Endodermal cell (in vitro differentiated cells): ENCODE data around the gene SCYGR8. TPM values are rescaled to one million over a fixed set of nuclear protein-coding genes. Genes with fewer than 3 reads are reported as not detected.

Source experiments
- DNase-seq: peaks from one replicate; pipeline ENCODE4 v3.0.0-alpha.2; 2017
- H3K27ac ChIP-seq: 2 replicates; pipeline ENCODE4 v1.5.1; 2013; ENCODE audit warnings: mild to moderate bottlenecking, low read depth, low read length, moderate library complexity
- H3K27me3 ChIP-seq: 2 replicates; pipeline ENCODE4 v1.6.1; 2013; ENCODE audit warnings: mild to moderate bottlenecking, low read length, moderate library complexity; ENCODE audit not compliant: insufficient read depth, control insufficient read depth, poor library complexity, severe bottlenecking
- H3K36me3 ChIP-seq: 2 replicates; pipeline ENCODE4 v1.7.0; 2013; ENCODE audit warnings: mild to moderate bottlenecking, low read length, moderate library complexity; ENCODE audit not compliant: control insufficient read depth, insufficient read depth
- H3K4me1 ChIP-seq: one replicate; pipeline ENCODE4 v1.7.0; 2013; ENCODE audit warnings: low read length; ENCODE audit not compliant: control insufficient read depth, insufficient read depth
- H3K4me3 ChIP-seq: 2 replicates; pipeline ENCODE4 v1.5.1; 2013; ENCODE audit warnings: mild to moderate bottlenecking, low read length, moderate library complexity
- H3K9ac ChIP-seq: 2 replicates; pipeline ENCODE4 v1.6.1; 2013; ENCODE audit warnings: mild to moderate bottlenecking, low read length, moderate library complexity; ENCODE audit not compliant: poor library complexity, severe bottlenecking; ENCODE audit errors: extremely low read depth
- H3K9me3 ChIP-seq: 2 replicates; pipeline ENCODE4 v1.6.1; 2013; ENCODE audit warnings: mild to moderate bottlenecking, low read length, moderate library complexity; ENCODE audit not compliant: control insufficient read depth
- H3K27ac Mint-ChIP-seq: 2 replicates; pipeline ENCODE4 v1.8.0; 2020; ENCODE audit warnings: mixed read lengths
- H3K27me3 Mint-ChIP-seq: 2 replicates; pipeline ENCODE4 v1.8.0; 2021; ENCODE audit warnings: mild to moderate bottlenecking, mixed read lengths; ENCODE audit not compliant: insufficient read depth
- H3K36me3 Mint-ChIP-seq: 2 replicates; pipeline ENCODE4 v1.8.0; 2020; ENCODE audit warnings: low read depth, mixed read lengths
- H3K4me1 Mint-ChIP-seq: 2 replicates; pipeline ENCODE4 v1.8.0; 2020; ENCODE audit warnings: mixed read lengths
- H3K4me3 Mint-ChIP-seq: 2 replicates; pipeline ENCODE4 v1.8.0; 2020; ENCODE audit warnings: mild to moderate bottlenecking, moderate library complexity, mixed read lengths
- H3K9me3 Mint-ChIP-seq: 2 replicates; pipeline ENCODE4 v1.8.0; 2020; ENCODE audit warnings: mild to moderate bottlenecking, mixed read lengths
- CTCF ChIP-seq: fragments of 200-600 bp; sonication (generic); conservative IDR thresholded peaks from 2 replicates; pipeline ENCODE4 v1.5.0; 2021; ENCODE audit warnings: antibody characterized with exemption, mild to moderate bottlenecking
- WGBS, 2 experiments: methylation state at CpG; one replicate each; pipeline versions ENCODE4 v1.1.5 to v1.1.7; 2013; ENCODE audit warnings: missing lambda C conversion rate in 2 of 2, mixed read lengths in 1 of 2; ENCODE audit not compliant: insufficient coverage in 1 of 2, insufficient read length in 1 of 2; 5-methylcytosine and 5-hydroxymethylcytosine counted together
- total RNA-seq, 2 donors: library from RNA; stranded (reverse); fragmentation: NEBNext Ultra II Directional in 1 of 2; extraction: Animal tissue kit (Norgen Biotek cat#: 25700) in 1 of 2; gene quantifications; 2 replicates in 1 of 2; 3 replicates in 1 of 2; pipeline ENCODE4 v1.2.1, GENCODE V29; 2021

The SCYGR8 gene
- total RNA-seq, 2 donors from 2014 or later = not detected

DNA sequence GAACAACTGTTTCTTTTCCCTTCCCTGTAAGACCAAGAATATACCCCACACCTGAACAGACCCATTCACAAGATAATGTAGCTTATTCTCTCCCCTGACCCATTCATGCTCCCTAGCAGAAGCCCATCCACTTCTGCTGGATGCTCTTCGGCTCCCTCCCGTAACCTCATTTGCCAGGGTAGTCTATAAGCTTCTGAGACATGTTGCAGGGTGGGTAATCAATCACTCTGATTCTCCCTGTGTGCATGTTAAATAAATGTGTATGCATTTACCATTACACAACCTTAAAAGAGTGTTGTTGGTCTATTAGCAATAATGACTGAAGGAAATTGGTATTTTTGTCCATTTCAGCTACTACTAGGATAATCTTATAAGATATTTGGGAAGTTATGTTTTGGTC is 29.2 kb upstream of the SCYGR8 start:
- Mint-ChIP-seq H3K4me1 (peaks cover 4% of the 10 kb centered on the region), H3K4me3 (no peak overlapping the region)
- WGBS, 2 experiments = 95% methylated on average over 2 of the region's 2 CpGs; no CpG with 5 or more reads in 1 of the 2 experiments

DNA sequence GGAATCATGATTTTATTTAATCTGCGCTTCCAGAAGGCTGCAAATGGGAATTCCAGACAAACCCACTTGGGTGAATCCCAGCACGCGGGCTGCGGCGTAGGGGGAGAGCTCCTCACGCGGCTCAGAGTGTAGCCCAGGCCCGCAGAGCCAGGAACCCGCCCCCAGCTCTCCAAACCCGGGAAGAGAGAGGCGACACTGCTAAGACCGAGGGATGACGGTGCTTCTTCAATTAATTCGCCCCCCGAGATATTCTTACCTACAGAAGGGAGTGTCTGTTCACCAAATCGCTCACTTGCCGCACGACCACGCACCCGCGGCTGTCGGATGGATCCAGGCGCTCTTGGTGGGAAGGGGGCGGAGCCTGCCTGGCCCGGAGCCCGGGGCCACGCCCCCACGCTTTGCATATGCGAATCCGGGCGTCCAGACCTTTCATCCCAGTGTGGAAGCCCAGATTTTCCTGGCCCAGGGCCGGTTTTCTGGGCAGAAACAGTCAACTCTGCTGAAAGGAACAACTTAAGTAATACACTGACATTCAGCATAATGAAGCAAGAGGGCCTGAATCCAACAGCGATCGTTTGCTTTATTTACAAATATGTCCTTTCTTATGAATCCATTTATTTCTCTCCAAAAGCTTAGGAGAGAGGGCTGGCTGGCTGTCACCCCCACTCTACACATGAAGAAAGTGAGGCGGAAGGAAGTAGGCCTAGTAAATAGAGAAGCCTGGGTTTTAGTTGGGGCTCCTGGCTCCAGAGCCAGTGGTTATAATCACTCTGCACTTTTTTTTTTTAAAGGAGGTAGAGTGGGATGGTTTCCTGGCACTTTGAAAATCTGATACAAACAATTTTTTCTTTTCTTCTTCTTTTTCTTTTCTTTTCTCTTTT is 27.8 kb upstream of the SCYGR8 start, which contains the start of gene SLC19A3:
Gene SLC19A3 (minus strand): TSS at position 342 of the 881 bp plus-strand sequence. CDS start 15,710 bp downstream, outside the sequence.
- no peak within 1 kb of the TSS for H3K27ac Mint-ChIP-seq
- H3K36me3 Mint-ChIP-seq = no peaks in the 10 kb centered on the region
- TF ChIP-seq CTCF = no peak
- 11 to 13% methylated on average over 16 to 35 of the region's 35 CpGs for WGBS, 2 experiments
- H3K4me1 Mint-ChIP-seq = peaks cover 7% of the 10 kb centered on the region
- Histone ChIP-seq H3K9ac (no peak within 1 kb of the TSS), H3K27ac (no peak within 1 kb of the TSS), H3K4me1 (no peaks in the 10 kb centered on the region), H3K36me3 (no peaks in the 10 kb centered on the region), H3K9me3 (no peaks in the 10 kb centered on the region), H3K4me3 (peak within 1 kb of the TSS; percentile 77), H3K27me3 (peaks cover 18% of the 10 kb centered on the region)
- peak; percentile 95 for DNase-seq
- peak within 1 kb of the TSS; percentile 64 for H3K4me3 Mint-ChIP-seq
- H3K9me3 Mint-ChIP-seq = no peaks in the 10 kb centered on the region
- peaks cover 22% of the 10 kb centered on the region for H3K27me3 Mint-ChIP-seq

More for the DNA sequence above, 29.2 kb upstream of the SCYGR8 start:
- Histone ChIP-seq H3K27me3 (peaks cover 18% of the 10 kb centered on the region), H3K36me3 (no peaks in the 10 kb centered on the region), H3K27ac (no peak overlapping the region), H3K4me3 (no peak overlapping the region), H3K4me1 (no peaks in the 10 kb centered on the region), H3K9me3 (no peaks in the 10 kb centered on the region), H3K9ac (no peak overlapping the region)
- no peak for TF ChIP-seq CTCF
- H3K27me3 Mint-ChIP-seq = peaks cover 22% of the 10 kb centered on the region
- H3K9me3 Mint-ChIP-seq = no peaks in the 10 kb centered on the region
- no peak for DNase-seq
- H3K27ac Mint-ChIP-seq = no peak overlapping the region
- H3K36me3 Mint-ChIP-seq = no peaks in the 10 kb centered on the region

GRCh38 chr2:227719641-227720040 is 26.1 kb upstream of the SCYGR8 start:
- no peak overlapping the region for H3K4me3 Mint-ChIP-seq
- no peak for TF ChIP-seq CTCF
- DNase-seq = no peak
- Histone ChIP-seq H3K27ac (no peak overlapping the region), H3K9me3 (no peaks in the 10 kb centered on the region), H3K4me3 (no peak overlapping the region), H3K36me3 (no peaks in the 10 kb centered on the region), H3K27me3 (peaks cover 18% of the 10 kb centered on the region), H3K9ac (no peak overlapping the region), H3K4me1 (no peaks in the 10 kb centered on the region)
- peaks cover 22% of the 10 kb centered on the region for H3K27me3 Mint-ChIP-seq
- no peaks in the 10 kb centered on the region for H3K9me3 Mint-ChIP-seq
- H3K4me1 Mint-ChIP-seq = peaks cover 7% of the 10 kb centered on the region
- H3K27ac Mint-ChIP-seq = no peak overlapping the region
- no peaks in the 10 kb centered on the region for H3K36me3 Mint-ChIP-seq
- 91 to 100% methylated on average over 3 to 4 of the region's 4 CpGs for WGBS, 2 experiments
